ENCODE results near the gene CNKSR1.
A peak's percentile ranks its signal among the peaks of the same experiment; 100 is the strongest.

CNKSR1 gene

GRCh38 chr1:26159743-26160039 lies 17.6 kb upstream of the CNKSR1 start:
- no peak for DNase-seq (ENCODE audit: low read depth in 1 of 2, low spot score in 1 of 2)

- DNase-seq (ENCODE audit: low read depth in 1 of 2, low spot score in 1 of 2) = no peak
These were observed 16.5 kb upstream of the CNKSR1 start for GRCh38 chr1:26160527-26161414.

DNA sequence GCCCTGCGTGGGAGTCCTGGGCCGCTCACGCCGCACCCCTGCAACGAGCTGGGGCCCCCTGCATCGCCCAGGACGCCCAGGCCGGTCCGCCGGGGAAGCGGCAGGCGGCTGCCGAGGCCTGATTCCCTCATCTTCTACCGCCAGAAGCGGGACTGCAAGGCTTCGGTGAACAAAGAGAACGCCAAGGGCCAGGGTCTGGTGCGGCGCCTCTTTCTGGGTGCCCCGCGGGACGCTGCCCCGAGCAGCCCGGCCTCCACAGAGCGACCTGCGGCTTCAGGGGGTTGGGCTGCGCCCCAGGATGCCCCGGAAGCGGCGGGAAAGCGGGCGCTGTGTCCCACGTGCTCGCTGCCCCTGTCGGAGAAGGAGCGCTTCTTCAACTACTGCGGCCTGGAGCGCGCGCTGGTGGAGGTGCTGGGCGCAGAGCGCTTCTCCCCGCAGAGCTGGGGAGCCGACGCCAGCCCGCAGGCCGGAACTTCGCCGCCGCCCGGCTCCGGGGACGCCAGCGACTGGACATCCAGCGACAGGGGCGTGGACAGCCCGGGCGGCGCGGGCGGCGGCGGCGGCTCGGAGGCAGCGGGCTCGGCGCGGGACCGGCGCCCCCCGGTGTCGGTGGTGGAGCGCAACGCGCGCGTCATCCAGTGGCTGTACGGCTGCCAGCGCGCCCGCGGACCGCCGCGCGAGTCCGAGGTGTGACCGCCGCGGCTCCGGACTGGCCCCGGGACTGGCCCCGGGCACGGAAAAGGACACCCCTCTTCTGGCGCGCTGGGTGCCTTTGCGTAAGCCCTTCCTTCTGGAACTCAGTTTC lies 15.7 kb upstream of the CNKSR1 start:
- peak in 1 of 2 donors; percentile 22 for DNase-seq (ENCODE audit: low read depth in 1 of 2, low spot score in 1 of 2)

GRCh38 chr1:26162220-26162709 lies 15.0 kb upstream of the CNKSR1 start:
- no peak for DNase-seq (ENCODE audit: low read depth in 1 of 2, low spot score in 1 of 2)

- DNase-seq (ENCODE audit: low read depth in 1 of 2, low spot score in 1 of 2) = no peak
These were observed 13.6 kb upstream of the CNKSR1 start for GRCh38 chr1:26163684-26164035.

GRCh38 chr1:26164036-26164860 lies 13.0 kb upstream of the CNKSR1 start:
- peak in 1 of 2 donors; percentile 22 for DNase-seq (ENCODE audit: low read depth in 1 of 2, low spot score in 1 of 2)

- DNase-seq (ENCODE audit: low read depth in 1 of 2, low spot score in 1 of 2) = no peak
These were observed 12.1 kb upstream of the CNKSR1 start for GRCh38 chr1:26164861-26165842.

DNA sequence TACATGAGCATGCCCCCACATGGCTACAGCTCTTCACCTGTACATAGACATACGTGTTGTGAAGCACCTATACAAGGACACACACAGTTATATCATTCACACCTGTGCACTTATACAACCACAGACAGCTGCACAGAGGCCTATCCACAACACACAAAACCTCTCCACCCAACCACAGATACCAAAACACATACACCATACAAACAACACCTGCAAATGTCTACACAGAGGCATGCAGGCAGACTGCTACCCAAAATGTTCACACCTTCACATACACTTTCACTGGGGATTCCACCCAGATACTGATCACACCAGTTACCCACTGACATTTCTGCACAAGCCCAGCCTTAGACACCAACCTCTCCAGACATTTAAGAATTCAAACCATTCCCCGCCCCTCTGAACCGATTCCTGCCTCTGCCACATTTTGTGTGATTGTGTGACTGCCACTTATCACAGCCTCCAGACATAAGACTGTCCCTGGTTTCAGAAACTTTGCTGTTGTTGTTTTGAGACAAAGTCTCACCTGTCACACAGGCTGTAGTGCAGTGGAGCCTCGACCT lies 10.5 kb upstream of the CNKSR1 start:
- DNase-seq (ENCODE audit: low read depth in 1 of 2, low spot score in 1 of 2) = no peak

DNA sequence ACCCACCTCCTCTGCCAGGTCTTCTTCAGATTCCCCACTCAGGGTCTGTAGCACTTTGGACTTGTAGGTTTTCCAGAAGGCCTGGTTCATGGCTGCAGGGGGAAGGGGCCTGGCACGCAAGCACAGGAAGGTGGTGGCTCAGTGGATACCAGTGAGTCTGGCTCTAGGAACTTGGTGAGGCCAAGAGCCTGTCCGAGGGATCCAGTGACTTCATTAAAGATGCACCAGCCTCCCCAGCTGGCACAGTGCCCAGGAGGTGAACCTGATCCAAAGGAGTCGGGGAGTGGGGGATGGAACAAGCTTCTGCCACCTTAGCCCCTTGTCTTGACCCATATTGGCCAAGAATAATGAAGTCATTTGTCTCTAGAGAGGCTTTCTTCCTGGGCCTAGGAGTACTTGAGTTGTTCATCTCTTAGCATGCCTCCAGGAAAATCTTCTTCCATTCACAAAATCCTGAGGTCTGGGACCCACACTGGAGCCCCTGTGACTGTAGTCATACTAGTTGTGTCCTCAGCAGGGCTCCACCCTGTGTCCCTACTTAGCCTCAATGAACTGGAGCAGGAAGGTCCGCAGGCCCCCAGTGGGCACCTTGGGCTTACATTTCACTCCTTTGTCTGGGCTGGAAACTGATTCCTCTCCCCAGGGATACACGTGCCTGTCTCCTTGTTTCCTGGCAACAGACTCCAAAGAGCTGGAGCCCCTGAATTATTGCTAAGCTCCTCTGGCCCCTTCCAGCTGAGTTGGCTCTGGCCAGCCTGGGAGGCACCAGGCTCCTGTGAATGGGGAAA lies 8.7 kb upstream of the CNKSR1 start, which contains the start of gene C1orf232:
TSS of gene C1orf232 (minus strand) at position 554 of the 788 bp plus-strand sequence. CDS start at position 90, 464 bp downstream.
- no peak for DNase-seq (ENCODE audit: low read depth in 1 of 2, low spot score in 1 of 2)

DNA sequence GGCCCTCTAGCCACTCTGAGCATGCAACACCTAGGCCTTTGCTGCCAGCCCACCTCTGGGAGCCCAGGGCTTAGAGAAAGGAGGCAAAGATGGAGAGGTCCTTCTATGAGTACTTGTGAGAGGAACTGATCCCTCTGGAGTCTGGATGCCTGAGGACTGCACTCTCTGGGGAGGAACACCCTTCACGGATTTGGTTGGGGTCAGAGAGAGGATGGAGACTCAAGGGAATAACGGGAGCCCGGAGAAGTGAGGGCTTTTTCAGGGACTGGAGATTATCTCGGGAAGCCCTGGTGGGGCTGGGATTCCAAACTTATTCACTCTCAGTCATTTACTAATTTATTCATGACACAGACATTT lies 8.1 kb upstream of the CNKSR1 start:
- no peak for DNase-seq (ENCODE audit: low read depth in 1 of 2, low spot score in 1 of 2)

- peak; percentile 60 to 82 for DNase-seq (ENCODE audit: low read depth in 1 of 2, low spot score in 1 of 2)
These were observed 7.4 kb upstream of the CNKSR1 start, which contains the start of gene ZNF593 for GRCh38 chr1:26169669-26170471. TSS of gene ZNF593 (plus strand) at chr1:26169908. CDS start at chr1:26169984, 76 bp downstream.

GRCh38 chr1:26170472-26170821 lies 6.8 kb upstream of the CNKSR1 start:
- no peak for DNase-seq (ENCODE audit: low read depth in 1 of 2, low spot score in 1 of 2)

GRCh38 chr1:26171084-26172072 lies 5.9 kb upstream of the CNKSR1 start, which contains the start of gene ZNF593OS:
TSS of gene ZNF593OS (minus strand) at chr1:26171832. CDS start at chr1:26171661, 171 bp downstream.
- DNase-seq (ENCODE audit: low read depth in 1 of 2, low spot score in 1 of 2) = no peak

DNA sequence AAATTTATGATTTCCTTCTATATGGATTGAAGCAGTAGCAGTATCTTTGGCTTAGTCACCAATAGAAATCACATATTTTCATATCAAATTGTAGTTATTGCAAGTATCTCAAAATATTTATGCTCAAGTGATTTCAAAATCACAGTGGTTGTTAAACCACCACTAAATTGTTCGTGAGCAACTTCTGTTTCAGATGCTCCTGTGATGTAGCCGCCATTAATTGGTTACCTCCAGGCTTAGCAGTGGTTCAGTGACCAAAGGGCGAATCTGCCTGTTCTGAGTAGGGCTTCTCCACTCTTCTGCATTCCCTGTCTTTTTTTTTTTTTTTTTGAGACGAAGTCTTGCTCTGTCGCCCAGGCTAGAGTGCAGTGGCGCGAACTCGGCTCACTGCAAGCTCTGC lies 1.9 kb upstream of the CNKSR1 start:
- DNase-seq (ENCODE audit: low read depth in 1 of 2, low spot score in 1 of 2) = no peak

- DNase-seq (ENCODE audit: low read depth in 1 of 2, low spot score in 1 of 2) = no peak
These were observed 2.8 kb downstream of the CNKSR1 start for GRCh38 chr1:26180010-26180506.

- DNase-seq (ENCODE audit: low read depth in 1 of 2, low spot score in 1 of 2) = no peak
These were observed 4.5 kb downstream of the CNKSR1 start for GRCh38 chr1:26181586-26182382.

Measured in activated T-helper 1 cell treated with anti-CD3 and anti-CD28 coated beads, Interleukin-2, amount 50 U/mL, for 16 hours (primary cell).